CD4-positive, alpha-beta T cell treated with Interleukin-10 for 1 hour (primary cell): ENCODE measurements around the gene ARL2.
"Not testable (repeated sequence)": the region's sequence is repeated elsewhere in the genome, so short reads cannot be mapped to it uniquely, and the experiment has no call there.

Source experiments
- DNase-seq: peaks from one replicate; pipeline ENCODE4 v3.0.0-alpha.2; 2020

ARL2 gene

DNA sequence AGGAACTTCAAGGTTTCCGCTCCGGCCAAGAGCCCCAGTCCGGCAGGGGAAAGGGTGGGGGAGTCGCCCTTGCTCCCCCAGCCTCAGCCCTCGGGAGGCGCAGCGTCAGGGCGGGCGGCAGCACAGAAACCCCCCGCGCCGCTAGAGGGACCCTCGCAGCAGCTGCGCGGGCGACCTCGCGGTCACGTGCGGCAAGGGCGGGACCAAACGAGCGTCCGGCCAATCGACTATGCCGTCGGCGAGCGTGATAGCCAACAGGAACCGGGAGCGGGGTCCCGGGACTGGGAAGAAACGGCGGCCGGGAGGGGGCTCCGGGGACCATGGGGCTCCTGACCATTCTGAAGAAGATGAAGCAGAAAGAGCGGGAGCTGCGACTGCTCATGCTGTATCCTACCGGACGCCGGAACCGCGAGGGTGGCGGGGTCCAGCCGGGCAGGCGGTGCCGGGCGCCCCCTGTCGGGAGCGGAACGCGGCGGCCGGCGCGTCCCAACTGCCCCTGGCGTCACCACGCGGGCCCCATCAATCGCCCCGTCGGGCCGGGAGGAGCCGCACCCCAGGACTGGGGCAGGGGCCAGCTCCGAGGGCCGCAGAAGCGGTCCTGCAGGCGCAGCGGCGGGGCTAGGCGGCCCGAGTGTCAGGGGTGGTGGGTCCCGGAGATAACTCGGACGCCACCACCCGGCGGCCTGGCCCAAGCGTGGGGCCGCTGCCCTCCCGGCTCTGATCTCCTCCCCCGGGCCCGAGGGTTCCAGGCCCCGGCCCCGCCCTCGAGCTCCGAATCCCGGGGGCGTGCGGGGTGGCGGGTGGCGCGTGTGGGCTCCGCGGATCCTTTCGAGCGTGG, at the start of gene ARL2:
ARL2 (plus strand) TSS at position 273 of the 838 bp plus-strand sequence; CDS start at position 321, 48 bp downstream.
- DNase-seq, result peak; percentile 89

DNA sequence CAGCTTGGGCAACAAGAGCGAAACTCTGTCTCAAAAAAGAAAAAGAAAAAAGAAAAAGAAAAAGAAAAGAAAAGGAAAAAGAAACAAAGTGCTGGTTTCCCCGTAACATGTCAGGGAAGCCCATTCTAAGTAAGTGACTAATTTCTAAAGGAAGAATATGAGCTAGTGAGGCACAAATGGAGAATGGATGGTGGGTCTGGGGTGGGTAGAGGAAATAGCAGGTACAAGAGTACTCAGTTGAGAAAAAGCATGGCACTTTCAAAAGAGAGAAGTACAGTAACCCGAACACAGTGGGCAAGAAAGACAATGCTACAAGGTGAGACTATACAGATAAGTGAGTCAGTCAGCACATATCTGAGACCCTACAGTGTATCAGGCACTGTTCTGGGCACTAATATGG, 46.6 kb upstream of the ARL2 start:
- no peak for DNase-seq

DNA sequence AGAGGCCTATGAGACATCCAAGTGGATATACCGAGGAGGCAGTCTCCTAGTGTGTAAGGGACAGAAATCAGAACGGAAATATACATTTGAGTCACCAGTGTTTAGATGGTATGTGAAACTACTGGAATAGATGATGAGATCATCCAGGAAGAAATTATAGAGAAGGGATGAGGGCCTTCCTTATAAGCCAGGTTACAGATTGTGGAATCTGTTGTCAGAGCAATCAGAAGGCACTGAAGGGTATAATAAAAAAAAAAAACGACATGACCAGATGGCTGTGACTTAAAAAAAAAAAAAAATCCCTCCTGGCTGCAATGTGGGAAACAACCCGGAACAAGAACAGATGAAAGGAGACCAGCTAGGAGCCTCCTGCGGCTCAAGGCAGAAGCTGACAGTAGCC, 44.8 kb upstream of the ARL2 start:
- DNase-seq, result no peak

DNA sequence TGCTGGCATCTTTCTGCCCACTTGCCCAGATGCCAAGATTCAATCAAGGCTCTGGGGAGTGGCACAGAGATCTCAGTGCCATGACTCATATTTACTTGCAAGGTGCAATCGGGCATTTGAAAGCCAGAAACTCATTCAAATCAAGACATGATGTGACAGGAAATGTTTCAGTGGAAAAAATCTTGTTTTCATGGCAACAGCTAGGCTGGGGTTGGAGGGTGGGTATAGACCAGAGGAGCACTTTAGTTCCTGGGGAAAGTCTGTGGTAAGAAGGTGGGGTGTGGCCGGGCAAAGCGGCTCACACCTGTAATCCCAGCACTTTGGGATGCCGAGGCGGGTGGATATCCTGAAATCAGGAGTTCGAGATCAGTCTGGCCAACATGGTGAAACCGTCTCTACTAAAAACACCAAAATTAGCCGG, 43.2 kb upstream of the ARL2 start:
- peak; percentile 13 for DNase-seq

DNA sequence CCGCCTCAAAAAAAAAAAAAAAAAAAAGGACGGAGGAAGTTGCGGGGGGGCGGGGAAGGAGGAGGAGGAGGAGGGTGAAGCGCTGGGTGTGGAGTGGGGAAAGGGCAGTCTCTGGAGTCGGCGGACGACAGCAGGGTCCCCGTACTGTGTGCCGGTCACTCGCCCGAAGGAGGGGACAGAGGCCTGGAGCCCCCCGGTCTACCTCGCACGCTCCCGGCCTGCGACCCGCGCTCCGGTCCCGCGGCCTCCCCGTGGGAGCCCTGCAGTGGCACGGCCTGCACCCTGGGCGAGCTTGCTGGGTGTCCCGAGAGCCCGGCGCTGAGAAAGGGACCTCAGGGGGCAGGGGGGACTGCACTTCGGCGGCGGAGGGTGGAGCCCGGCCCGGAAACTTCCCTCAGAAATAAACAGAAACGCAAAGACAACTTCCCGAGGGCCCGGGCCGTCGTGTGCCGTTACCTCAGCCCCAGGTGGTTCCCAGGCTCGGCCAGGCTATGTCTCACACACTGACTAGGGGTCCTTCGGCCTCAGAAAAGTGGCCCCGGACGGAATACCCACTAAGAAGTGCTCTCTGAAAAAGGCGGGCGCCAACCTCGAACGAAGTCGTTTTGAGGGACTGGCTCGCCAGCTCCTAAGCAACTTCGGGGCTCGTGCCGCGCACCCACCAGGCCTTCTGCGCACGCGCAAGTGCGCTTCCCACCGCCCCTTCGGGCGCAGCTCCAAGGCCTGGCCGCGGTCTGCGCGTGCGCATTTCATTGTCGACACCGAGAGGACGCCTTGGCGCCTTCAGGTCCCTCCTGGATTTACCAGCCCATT, 42.3 kb upstream of the ARL2 start, which contains the start of gene MAJIN:
MAJIN (minus strand) TSS at position 688 of the 813 bp plus-strand sequence. CDS start 12,703 bp downstream, outside the sequence.
- DNase-seq, result peak; percentile 91

DNA sequence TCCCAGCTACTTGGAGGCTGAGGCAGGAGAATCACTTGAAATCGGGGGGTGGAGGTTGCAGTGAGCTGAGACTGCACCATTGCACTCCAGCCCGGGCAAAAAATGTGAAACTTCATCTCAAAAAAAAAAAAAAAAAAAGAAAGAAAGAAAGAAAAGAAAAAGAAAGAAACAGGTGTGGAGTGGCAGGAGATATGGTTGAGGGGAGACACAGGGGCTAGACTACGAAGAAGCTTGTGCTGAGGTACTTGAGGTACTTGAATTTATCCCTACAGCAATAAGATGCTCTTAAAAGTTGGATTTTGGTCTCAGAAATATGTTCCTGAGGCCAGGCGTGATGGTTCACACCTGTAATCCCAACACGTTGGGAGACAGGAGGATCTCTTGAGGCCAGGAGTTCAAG, 39.8 kb upstream of the ARL2 start:
- no peak for DNase-seq

DNA sequence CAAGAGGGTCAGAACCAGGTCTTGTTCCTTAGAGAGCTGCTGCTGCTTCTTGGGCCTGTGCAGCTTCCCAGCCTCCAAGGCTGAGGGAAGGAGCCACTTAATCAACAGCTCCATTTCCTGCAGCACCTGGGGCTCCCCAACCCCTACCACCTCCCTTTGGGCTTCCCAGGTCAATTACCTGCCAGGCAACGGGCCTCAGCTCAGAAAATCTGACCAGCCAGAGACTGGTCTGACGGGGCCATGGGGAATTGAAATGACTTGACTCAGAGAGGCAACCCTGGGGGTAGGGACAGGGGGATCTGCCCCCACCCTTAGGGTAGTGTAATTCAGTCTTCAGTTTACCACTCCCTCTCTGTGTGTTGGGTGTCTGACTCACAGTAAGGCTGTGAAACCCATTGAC, 37.3 kb upstream of the ARL2 start:
- DNase-seq, result no peak

DNA sequence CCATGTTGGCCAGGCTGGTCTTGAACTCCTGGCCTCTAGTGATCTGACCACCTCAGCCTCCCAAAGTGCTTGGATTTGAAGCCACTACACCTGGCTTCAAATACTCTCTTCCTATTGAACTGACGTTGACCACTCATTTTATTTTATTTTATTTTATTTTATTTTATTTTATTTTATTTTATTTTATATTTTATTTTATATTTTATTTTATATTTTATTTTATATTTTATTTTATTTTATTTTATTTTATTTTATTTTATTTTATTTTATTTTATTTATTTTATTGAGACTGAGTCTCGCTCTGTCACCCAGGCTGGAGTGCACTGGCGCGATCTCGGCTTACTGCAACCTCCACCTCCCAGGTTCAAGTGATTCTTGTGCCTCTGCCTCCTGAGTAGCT, 30.6 kb upstream of the ARL2 start:
- not testable (repeated sequence) for DNase-seq

DNA sequence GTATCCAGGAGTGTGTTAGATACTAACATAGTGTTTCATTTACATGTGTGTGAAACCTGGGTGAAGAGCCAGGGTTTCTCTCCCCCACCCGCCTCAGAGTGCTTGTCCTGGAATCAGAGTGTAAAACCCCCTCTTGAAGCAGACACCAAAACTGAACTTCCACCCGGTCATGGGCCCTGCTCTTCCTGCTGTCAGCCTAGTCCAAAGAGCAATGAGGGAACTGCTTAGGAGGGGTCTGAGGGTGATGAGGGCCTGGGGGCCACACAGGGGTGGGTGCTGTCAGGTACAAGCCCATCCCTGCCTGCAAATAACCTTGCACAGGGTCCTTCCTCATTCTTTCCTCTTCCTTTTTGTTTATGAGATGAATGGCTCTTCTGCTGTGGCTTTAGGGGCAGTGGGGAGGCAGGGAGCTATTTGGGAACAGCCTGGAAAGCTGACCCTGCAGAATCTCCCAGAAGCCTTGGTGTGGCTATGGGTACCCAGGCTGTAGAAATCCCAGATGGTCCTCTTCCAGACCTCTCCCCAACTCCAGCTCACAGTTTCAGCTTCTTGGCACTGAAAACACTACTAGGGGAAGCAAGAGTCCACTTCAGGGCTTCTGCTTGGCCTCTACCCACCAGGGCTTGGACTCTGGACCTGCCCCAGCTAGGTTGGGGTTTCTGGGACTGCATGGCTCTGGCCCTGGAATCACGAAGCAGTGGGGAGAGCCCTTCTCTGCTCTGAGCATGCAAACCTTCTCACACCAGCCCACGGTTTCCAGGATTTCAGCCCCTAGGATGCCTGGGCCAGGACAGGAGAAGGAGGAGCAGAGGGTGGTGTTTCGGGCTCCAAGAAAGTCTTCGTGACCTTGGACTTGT, 25.7 kb upstream of the ARL2 start:
- no peak for DNase-seq

DNA sequence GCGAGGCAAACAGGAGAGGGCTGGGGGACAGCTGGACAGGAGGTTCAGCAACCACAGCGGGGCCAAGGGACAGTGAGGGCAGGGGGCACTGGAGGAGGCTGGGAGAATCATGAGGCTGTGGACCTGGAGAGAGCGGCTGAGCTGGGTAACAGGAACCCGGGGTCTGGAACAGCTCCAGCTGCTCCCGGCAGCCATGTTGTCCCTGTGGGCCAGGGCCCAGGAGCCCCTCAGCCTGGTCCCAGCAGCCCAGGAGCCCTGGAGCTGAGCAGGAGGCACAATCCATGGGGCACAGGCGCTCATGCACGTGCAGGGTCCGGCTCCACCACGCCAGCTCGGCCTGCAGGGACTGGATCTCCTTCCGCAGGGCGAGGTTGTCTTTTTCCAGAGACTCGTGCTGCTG, 24.5 kb upstream of the ARL2 start:
- no peak for DNase-seq

DNA sequence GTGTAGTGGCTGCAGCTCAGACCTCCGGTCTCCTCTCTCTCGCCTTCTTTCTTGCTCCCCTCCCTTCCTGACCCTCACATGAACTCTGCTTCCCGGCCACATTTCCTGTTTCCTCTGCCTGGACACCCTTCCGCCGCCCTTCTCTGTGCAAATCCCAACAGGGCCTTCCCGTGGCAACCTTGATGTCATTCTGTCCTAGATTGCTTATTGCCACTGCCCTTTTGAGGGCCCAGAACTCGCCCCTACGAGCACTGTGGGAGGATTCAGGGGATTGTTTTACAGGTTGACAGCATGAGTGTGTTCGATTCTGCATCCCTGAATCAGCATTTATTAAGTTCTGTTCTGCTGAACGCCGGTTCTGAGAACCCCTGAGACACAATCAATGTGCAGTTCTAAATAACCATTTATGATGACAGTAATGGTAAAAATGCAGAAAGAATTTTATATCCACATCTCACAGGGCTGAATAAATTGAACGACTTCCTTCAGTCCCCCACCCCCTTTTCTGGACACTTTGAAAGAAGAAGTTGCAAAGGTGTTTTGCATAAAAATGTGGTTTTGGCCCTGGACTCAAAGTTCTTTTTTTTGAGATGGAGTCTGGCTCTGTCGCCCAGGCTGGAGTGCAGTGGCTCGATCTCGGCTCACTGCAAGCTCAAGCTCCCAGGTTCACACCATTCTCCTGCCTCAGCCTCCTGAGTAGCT, 23.6 kb upstream of the ARL2 start:
- DNase-seq, result no peak

DNA sequence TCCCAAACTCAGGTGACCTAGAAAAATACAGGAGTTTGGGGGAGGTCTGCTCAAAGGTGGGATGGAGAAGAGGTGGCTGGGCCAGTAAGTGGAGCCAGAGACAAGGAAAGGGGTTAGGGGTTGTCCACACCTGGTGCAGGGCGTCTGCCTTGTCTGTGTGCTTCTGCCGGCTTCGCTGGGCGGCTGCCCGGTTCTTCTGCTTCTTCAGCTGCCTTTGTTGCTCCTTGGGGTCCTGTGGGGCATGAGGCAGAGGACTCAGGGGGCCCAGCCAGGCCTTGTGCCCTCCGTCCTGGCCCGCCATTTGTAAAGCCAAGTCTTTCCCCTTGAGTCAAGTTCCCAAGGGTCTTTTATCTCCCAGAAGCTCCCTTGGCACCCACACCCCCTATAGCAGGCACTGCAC, 19.6 kb upstream of the ARL2 start:
- DNase-seq, result no peak

DNA sequence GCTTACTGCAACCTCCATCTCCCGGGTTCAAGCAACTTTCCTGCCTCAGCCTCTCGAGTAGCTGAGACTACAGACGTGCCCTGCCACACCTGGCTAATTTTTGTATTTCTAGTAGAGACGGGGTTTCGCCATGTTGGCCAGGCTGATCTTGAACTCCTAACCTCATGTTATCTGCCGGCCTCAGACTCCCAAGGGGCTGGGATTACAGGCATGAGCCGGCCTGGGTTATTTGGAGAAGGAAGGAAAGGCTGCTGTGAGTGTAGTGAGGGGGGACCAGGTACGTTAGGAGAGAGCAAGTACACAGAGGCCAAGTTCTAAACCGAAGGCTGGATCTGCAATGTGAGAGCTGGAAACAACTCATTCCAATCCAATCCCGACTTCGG, 17.6 kb upstream of the ARL2 start:
- DNase-seq, result no peak

DNA sequence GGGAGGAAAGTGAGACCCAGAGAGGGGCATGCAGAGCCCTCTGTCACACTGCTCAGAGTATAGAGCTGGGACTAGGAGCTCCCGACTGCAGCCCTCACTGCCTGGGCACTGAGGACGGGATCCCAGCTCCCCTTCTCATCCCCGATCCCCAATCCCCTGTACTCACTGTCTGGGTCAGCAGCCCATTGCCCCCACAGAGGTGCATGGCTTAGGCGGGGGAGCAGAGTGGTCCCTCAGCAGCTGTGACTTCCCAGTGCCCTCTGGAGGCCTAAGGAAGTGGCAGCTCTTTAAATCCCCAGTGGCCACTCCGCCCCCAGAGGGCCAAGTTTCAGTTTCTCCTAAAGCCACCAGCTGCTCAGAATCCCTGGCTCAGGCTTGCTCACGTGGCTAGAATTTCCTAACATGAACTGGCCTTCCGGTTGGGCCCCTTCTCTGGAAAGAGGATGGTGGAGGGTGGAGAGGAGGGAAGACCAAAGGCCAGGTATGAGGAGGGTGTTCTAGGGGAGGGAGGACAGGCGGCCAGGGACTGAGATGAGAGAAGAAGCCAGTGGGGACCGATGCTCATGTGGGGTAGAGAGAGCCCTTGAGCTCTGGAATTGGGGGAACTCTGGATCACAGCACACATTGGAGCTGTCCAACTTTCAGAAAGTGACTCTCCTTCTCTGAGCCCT, 17.1 kb upstream of the ARL2 start, which contains the start of gene BATF2:
BATF2 (minus strand) TSS at position 262 of the 671 bp plus-strand sequence; CDS start at position 205, 57 bp downstream.
- DNase-seq, result no peak

DNA sequence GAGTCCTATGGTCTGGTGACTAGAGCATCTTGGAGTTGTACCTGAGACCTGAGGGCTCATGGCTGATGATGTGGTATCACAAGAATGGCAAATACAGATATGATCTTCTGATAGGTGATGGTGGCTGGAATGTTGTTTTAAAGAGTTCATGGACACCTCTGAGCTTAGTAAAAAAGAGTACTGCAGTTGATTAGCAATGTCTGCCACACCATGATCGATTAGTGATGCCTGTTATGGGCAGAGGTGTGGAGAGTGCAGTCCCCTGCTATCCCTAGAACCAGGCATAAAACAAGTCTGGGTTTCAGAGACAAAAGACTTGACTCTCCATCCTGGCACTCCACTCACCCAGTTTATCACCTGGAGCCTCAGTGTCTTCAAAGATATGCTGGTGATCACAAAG, 15.8 kb upstream of the ARL2 start:
- DNase-seq, result no peak

DNA sequence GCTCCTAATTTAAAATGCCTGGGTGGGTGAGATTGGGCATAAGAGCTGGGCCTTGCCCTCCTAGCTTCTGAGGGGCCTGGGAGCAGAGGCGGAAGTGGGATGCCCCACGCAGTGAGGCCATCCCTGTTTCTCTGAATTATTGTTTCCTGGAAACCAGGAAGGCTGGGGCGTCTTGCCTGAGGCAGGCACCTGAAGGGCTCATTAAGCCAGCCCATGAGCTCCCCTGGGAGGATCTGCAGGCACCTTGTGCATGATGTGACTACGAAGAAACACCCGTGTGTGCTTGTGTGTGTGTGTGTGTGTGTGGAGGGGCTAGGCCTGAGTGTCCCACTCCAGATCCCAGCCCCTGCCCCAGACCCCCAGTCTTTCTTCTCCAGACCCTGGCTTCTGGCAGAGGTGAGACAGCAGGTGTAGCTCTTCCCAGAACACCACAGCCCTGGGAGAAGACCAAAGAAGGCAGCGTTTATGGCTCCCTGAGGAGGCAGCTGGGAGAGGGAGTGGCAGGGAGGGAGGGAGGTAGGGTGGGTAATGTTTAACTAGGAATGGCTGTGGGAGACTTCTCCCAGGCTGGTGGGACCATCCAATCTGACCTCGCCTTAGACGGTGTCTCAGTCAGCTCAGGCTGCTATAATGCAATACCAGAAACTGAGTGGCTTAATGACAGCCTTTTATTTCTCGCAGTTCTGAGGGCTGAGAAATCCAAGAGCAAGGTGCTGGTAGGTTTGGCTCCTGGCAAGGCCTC, 15.1 kb upstream of the ARL2 start:
- DNase-seq, result no peak

DNA sequence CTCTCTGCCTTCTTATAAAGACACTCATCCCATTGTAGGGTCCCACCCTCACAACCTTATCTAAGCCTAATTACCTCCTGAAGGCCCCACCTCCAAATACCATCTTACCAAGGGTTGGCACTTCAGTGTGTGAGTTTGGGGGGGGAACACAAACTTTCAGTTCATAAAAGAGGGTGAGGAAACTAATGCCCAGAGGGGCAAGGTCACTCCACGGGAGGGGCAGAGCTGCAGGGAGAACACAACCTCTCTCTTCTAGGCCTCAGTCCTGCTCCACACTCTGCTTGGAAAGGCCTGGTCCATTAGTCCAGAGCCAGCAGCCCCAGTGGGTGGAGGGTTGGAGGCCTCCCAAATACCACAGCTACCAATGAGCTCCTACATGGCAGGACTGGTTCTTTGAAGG, 14.5 kb upstream of the ARL2 start:
- no peak for DNase-seq

DNA sequence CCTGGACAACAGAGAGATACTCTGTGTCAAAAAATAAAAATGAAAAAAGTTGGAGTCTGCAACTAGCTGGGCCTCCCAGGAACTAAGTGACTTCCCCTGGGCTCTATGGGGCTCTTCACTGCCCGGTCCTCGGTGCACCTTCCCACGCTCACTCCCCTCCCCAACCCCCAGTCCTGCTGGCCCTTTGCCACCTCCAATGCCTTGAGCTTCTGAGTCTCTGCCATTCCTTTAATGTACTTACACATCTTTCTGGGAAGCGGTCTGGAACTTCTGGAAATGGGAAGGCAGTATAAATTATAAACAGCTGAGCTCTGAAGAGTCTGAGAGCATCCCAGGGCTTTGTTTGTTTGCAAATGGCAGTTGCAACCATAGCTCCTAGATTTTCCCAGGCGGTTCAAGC, 11.3 kb upstream of the ARL2 start:
- no peak for DNase-seq

DNA sequence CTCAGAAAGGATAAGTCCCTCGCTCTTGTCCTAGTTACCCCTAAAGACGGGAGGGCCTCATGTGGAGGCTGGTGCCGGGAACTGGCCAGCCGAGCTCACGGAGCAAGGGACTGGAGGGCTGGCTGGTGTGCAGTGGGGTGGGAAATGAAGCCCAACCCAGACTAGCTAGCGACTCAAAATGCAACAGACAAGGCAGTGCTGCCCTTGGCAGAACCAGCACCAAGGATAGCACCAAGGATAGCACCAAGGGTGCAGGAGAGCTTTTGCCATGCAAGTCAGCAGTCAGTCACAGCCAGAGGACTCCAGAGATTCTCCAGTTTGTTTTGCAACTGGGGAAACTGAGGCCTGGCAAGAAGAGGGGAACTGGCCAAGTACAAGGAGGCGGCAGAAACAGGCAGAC, 10.7 kb upstream of the ARL2 start:
- DNase-seq, result no peak

DNA sequence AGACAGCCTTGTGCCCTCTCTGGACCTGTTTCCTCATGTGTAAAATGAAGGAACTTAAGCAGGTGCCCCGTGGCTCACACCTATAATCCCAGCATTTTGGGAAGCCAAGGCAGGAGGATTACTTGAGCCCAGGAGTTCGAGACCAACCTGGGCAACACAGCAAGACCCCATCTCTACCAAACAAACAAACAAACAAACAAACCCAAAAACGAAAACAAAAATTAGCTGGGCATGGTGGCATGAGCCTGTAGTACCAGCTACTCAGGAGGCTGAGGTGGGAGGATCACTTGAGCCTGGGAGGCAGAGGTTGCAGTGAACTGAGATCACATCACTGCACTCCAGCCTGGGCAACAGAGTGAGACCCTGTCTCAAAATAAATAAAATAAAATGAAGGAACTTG, 10.0 kb upstream of the ARL2 start:
- DNase-seq, result not testable (repeated sequence)

DNA sequence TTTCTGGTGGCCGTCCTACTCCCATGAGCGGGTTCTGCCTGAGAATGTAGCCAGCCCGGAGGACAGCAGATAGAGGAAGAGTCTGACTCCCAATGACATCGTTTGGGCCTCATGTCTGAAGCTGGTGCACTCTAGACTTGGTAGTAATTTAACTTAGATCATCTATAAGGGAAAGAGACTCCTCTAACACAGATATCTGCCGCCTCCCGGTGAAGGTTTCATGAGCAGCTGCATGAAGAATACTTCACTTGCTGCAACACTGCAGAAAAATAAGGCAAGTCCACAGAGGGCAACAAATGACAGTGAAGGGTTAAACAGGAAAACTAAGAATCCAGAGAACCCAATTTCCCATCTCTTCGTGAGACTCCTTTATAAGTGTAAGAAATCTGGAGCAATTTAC, 5.9 kb upstream of the ARL2 start:
- DNase-seq, result no peak
